NCI-H748 treated with DMSO at 0.1 percent for 48 hours (cell line): ENCODE results near the gene OTOP2.

Experiments used
- DNase-seq: peaks from one replicate; lab custom pipeline; 2025; lab: John Stamatoyannopoulos, UW

The OTOP2 gene

GRCh38 chr17:74924250-74924948 lies at the start of gene OTOP2:
Gene OTOP2 (plus strand): TSS chr17:74924273. CDS start chr17:74924633, 360 bp downstream.
- DNase-seq = no peak

- no peak for DNase-seq
Observed at GRCh38 chr17:74874615-74875037, 49.4 kb upstream of the OTOP2 start.

- DNase-seq = no peak
Observed at GRCh38 chr17:74875155-74875976, 48.7 kb upstream of the OTOP2 start.

DNA sequence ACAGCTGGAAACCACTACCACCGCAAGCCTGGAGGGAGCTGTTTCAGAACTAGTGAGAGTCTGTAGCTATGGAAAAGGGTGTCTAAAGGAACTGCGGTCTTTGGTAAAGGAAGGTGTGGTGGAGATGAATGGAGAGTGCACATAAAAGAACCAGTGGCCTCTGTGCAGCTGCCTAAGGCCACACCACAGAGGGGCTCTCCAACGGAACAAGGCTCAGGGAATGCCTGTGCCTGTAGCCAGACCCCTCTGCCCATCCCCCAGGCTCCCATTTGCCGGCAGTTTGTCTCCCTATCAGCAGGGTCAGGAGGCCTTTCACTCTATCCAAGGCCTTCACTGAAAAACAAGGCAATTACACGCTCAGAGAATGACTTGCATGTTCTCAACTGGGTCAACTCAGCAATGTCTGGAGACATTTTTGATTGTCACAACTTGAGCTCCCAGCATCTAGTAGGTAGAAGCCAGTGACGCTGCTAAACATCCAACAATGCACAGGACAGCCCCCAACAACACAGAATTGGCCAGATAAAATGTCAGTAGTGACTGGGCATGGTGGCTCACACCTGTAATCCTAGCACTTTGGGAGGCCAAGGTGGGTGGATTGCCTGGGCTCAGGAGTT lies 48.0 kb upstream of the OTOP2 start:
- no peak for DNase-seq

- no peak for DNase-seq
Observed at GRCh38 chr17:74877592-74878548, 46.2 kb upstream of the OTOP2 start.

DNA sequence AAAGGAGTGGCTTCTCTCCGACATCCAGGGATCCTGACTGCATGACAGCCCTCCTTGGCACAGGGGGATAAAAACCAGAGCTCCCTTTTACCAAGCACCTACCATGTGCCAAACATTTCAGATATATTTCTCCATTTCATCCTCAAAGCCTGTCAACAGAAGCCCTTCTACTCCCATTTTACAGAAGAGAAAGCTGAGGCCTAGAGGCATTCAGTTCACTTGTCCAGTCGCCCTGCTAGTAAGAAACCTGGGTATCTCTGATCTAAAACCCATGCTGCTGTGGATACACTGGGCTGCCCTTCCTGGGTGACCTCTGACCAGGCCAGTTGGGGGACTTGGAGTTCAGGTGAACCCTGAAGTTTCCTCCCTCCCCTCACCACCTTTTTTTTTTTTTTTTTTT lies 45.4 kb upstream of the OTOP2 start:
- no peak for DNase-seq

DNA sequence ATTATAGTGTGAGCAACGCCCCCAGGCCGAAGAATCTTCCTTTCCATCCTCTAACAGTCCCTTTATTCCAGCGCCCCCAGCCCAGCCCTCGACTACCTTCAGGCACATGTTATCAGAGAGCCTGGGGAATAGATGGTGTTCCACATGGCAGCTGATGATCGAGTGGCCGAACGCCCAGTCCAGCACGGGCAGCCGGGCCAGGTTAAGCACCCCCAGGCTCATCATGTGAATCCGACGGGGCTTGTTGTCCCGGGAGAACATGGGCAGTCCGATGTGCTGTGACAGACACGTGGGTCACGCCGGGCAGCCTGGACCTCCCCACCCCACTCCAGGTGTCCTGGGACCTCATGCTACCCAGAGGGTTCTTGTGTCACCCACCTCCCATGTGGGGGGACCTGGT lies 44.8 kb upstream of the OTOP2 start:
- no peak for DNase-seq

DNA sequence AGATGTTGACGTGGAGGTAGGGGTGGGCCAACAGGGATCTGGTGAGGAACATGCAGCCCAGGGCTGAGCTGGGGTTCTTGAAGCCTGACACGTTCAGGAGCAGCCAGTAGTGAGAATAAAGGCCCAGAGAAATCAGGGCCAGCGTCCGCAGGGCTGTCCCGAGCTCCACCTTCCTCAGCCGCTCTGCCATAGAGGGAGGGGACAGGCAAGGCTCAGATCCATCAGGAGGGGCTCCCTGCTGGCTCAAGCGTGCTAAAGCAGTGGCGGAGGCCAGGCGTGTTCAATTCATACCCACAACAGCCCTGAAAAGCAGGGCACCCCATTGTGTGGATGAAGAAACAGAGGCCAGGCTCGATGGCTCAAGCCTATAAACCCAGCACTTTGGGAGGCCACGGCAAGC lies 43.0 kb upstream of the OTOP2 start:
- DNase-seq = no peak

- no peak for DNase-seq
Observed at GRCh38 chr17:74882517-74883240, 41.4 kb upstream of the OTOP2 start.

DNA sequence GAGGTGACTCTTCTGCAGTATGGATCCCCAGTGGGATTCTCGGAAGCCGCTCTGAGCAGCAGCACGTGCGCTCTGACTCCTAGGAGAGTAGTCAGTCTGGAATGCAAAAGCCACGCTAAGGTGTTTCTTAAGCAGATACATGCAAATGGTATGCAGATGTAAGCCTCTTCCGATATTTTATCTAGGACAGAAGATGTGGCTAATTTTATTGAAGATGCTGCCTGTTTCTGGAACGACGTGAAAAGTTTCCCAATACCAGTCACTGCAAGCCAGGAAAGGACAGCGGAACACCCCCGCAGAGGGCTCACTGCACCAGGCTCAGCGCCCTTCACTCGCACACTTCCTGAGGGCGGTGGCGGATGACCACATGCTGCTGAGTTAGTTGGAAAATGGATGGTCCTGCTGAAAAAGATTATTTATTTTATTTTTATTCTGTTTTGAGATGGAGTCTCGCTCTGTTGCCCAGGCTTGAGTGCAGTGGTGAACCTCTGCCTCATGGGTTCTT lies 40.8 kb upstream of the OTOP2 start:
- DNase-seq = no peak

GRCh38 chr17:74888469-74888868 lies 35.6 kb upstream of the OTOP2 start:
- no peak for DNase-seq

DNA sequence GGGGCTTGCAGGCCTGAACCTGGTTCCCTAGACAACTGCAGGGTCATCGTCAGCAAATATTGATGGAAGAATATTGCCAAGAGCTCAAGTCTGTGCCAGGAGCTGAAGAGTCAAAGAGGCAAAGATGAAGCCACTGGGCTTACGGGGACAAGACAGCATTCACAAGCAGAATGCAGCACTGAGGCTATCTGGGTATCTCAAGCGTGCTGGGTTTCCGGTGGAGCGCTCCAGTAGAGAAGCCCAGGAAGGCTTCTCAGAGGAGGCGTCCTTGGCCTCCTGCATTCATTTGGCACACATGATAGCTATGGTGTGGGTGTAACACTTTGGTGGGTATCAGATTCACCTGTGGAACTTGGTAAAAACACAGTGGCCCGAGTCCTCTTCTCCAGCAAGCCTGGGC lies 33.5 kb upstream of the OTOP2 start:
- DNase-seq = no peak

DNA sequence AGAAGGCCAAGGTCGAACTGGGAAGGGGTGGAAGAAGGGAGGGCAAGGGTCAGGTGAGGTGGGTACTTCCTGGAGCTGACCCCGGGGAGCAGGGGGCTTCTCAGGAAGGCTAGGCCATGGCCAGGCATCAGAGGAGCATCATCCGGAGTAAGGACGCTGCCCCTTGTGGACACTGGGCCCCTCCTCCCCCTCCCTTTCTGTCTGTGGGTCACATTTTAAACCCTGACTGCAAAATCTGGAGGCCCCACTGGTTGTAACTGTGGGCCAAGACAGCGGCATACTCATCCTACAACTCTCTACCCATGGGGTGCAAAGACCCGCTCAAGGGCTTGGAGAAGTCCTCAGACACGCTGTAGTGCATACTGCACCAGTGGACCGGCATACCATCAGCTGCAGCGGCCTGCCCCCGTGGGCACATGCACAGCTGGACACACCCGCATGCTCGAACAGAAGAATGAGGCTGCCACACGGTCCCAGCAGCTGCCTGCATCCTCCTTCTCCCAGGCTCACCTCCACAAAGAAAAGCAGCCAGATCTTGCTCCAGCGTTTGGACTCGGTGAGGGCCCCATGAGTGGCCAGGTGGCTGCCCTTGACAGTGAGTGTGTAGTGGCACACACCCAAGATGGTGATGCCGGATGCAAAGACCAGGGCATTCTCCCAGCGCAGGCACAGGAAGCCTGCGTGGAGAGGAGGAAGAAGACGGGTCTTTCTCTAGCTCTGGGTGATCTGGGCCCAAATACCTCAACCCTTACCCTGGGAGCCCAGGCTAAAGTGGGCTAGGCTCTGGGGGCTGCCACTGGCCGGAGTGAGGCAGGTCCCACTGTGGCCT lies 31.8 kb upstream of the OTOP2 start:
- DNase-seq = no peak

DNA sequence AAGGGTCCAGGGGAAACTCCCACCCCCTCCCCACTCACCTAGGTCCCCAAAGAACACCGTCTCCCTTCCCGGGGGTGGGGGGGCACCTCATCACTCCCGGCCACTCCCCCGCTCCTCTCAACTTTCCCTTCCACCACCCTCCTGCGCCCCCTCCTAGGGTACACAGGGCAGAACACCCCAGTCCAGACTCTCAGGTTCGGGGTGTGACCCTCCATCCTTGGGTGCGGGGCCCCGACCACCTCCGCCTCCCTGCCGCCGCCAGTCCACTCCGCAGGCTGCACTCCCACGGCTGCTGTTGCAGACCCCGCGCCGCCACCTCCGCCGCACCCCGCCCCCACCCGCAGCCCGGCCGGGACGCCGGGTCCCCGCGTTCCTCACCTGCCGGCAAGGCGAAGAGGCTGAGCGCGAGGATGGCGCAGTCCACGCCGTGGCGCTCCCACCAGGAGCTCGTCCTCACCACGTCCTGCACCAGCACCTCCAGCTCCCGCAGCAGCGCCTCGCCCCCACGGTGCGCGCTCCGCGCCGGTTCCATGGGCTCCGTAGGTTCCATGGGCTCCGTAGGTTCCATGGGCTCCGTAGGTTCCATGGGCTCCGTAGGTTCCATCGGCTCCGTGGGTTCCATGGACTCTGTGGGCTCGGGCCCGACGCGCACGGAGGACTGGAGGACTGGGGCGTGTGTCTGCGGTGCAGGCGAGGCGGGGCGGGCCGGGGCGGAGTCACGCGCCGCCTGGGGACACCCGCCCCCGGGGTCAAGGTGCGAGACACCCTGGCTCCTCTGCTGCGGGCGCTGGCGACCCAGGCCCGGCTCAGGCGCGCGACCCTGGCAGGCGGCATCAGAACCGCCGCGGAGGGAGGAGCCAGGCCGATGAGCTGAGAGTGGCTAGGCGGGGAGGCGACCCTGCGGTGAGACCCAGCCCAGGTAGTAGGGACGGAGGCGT lies 30.8 kb upstream of the OTOP2 start, which contains the start of gene FADS6:
Gene FADS6 (minus strand): TSS at position 660 of the 938 bp plus-strand sequence. CDS start 38 bp downstream, at position 622.
- DNase-seq = no peak

- DNase-seq = no peak
Observed at GRCh38 chr17:74893936-74894671, 30.0 kb upstream of the OTOP2 start.

DNA sequence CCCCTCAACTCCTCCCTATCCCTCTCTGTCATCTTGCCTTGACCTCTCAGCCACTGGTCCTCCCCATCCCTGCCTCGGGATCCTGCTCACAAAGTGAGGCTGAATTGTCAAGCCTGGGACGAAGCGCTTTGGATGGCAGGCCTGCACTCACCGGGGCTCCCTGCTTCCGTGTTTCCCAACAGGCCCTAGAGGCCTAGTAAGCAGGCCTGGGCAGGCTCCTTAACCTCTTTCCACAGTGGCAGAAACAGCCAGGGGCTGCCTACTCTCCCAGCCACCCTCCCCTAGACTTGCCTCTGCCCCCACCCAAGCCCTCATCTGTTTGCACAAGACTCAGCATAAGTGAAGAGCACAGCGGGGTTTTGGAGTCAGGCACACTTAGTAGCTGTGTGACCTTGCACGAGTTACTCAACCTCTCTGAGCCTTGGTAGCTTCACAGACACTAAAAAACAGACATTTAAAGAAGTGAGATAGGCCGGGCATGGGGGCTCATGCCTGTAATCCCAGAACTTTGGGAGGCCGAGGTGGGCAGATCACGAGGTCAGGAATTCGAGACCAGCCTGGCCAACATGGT lies 25.6 kb upstream of the OTOP2 start:
- no peak for DNase-seq

DNA sequence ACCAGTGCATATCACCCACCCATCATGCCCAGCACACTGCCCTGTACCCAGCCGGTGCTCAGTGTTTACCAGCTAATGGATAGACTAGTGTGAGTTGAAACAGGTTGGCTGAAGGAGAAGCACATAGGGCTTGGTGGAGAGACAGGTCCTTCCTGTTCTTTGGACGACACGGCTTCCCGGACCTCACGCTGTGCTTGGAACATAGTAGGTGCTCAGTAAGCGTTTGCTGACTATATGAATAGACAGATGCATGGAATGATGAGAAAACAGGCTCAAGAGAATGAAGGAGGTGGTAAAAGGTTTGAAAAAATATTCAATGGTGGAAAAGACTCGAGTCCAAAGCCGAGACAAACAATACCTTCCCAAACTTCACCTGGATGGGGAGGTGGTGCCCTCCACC lies 23.9 kb upstream of the OTOP2 start:
- DNase-seq = no peak
